ENCODE data around the gene PRPSAP1.
A peak's percentile ranks its signal among the peaks of the same experiment; 100 is the strongest.
"Not testable (repeated sequence)": the region's sequence is repeated elsewhere in the genome, so short reads cannot be mapped to it uniquely, and the experiment has no call there.

Gene PRPSAP1

DNA sequence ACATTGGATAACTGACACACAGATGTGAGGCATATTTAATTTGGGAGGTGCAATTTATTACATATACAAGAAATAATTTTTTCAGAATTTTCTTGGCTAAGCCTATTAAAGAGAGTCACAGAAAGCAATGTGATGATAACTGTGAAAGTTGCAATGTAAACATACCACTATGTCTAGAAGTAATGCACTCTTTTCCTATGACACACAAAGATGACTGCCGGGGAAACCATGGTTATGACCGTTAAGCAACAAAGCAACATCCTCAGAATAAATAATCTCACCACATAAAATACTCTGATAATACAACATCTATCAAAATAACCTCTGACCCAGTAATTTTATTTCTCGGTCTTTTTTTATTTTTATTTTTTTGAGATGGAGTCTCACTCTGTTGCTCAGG, 35.1 kb downstream of the PRPSAP1 start:
- no peak for DNase-seq (ENCODE audit: low spot score)

DNA sequence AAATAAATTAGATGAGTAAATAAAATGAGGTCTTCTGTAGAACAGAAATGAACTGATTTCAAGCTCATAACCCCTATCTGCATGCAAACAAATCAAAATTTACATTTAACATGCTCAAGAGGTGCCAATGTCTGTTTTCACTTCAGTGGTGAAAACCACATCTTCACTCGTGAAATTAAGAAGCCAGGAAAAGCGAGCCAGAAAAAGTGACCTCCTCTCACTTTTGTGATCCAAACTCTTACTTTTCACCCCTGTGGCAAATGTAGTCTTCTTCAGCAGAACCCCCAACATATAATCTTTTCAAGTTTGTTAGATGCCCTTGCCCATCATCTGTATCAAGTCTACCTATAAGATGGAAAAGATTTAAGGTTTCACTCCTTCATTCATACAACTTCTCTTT, 36.2 kb downstream of the PRPSAP1 start:
- no peak for DNase-seq (ENCODE audit: low spot score)

DNA sequence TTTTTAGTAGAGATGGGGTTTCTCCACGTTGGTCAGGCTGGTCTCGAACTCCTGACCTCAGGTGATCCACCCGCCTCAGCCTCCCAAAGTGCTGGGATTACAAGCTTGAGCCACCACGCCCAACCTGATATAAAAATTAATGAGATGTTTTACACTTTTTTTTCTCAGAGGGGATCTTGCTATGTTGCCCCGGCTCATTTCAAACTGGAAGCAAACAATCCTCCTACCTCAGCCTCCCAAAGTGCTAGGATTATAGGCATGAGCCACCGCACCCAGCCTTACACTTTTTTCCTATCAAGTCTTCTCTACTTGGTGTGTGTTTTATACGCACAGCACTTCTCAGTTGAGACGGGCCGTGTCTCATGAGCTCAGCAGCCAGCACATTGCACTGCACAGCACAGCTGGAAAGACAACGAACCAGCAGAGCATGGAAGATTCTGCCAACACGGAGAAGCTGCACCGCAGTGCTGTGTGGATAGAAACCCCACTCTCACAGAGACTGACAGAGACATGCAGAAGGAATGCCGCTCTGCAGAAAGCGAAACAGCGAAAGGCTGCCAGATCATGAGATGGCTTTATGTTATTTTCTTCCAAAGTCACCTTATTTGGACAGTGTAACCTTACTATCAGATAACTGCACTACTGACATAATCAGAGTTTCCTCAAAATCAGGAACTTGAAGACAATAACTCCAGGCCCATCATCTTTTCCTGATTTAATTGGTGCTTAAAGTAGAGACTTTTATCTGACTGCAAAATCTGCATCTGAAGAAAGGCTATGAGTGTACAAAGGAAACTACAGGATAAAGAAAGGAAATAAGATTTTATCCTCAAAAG, 39.1 kb downstream of the PRPSAP1 start:
- no peak for DNase-seq (ENCODE audit: low spot score)

DNA sequence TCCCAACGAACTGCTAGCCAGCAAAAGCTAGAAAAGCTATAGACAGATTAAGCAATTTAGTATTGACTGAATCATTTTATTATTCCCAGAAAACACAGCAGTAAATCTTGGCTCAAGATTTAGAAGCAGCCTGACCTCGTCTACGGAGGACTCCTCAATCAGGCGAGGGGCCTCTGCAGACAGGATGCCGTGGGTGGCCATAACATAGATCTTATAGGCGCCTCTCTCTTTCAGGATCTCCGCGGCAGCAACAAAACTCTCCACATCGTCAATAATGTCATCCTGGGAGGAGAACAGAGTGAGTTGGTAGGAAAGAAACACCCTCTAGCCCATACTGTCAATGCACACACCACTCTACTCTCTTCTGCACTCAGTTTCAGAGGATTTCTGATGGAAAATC, 41.0 kb downstream of the PRPSAP1 start:
- no peak for DNase-seq (ENCODE audit: low spot score)

DNA sequence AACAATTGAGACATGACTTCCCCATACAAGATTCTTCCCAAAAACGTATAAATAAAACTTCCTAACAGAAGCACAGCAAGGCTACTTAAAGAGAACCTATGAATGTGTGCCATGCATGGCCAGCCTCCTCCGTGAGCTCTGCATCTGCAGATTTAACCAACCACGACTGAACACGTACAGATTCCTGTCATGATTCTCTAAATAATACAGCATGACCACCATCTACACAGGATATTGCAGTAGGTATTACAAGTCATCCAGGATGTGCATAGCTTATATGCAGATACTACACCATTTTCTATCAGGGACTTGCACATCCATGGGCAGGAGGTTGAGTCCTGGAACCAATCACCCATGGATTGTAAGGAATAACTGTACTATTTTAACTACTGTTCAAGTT, 44.3 kb downstream of the PRPSAP1 start:
- no peak for DNase-seq (ENCODE audit: low spot score)

DNA sequence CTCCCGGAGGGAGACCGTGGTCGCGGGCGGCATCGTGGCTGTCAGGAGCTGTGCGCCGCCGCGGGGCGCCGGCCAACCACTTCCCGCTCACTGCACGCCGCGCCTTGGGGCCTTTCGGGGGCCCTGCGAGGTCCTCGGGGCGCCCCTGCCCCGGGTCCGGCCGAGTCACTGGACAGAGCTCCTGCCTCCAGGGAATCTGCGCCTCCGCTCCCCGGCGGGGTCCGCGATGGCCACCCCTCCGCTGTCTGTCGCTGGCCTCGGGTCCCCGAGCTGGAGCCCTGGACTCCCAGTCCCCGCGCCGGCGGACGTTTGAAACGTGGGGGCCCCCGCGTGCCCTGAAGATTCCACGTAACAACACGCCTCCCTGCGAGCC, 45.8 kb downstream of the PRPSAP1 start, which contains the start of gene QRICH2:
QRICH2 (minus strand) TSS at position 311 of the 373 bp plus-strand sequence; CDS start at position 33, 278 bp downstream.
- no peak for DNase-seq (ENCODE audit: low spot score)

DNA sequence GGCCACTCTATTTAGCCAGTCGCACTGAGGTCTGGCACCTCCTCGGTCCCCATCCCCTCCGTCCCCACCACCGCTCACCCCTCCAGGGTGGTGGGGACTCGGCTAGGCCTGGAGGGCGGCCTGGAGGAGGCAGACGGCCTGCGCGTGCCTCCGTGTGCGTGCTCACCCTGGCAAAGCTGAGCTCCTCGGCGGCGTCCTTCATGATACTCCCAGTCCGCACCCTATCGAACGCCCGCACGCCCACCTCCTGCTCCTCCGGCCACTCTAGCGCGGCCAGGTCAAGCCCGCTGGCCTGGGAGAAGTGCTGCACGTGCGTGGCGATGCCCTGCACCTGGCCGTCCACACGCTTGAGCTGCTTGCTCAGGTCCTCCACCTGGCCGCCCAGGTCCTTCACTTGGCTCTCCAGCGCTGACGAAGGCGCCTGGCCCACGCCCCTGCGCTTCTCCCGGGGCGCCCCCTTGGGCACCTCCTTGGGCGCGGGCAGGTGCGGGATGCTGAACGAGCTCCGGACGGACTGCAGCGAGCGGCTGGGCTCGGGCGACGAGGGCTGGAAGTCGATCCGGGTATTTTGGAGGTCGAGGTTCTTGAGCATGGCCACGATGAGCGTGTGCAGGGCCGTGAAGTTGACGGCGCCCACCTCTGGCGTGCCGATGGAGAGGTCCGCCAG, 46.3 kb downstream of the PRPSAP1 start:
- no peak for DNase-seq (ENCODE audit: low spot score)

DNA sequence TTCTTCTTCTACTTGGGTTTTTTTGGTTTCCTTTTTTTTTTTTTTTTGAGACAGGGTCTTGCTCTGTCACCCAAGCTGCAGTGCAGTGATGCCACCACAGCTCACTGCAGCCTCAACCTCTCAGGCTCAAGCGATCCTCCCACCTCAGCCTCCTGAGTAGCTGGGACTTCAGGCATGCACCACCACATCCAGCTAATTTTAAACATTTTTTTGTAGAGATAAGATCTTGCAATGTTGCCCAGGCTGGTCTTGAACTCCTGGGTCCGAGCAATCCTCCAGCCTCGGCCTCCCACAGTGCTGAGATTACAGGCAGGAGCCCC, 48.6 kb downstream of the PRPSAP1 start:
- DNase-seq (ENCODE audit: low spot score) = not testable (repeated sequence)

DNA sequence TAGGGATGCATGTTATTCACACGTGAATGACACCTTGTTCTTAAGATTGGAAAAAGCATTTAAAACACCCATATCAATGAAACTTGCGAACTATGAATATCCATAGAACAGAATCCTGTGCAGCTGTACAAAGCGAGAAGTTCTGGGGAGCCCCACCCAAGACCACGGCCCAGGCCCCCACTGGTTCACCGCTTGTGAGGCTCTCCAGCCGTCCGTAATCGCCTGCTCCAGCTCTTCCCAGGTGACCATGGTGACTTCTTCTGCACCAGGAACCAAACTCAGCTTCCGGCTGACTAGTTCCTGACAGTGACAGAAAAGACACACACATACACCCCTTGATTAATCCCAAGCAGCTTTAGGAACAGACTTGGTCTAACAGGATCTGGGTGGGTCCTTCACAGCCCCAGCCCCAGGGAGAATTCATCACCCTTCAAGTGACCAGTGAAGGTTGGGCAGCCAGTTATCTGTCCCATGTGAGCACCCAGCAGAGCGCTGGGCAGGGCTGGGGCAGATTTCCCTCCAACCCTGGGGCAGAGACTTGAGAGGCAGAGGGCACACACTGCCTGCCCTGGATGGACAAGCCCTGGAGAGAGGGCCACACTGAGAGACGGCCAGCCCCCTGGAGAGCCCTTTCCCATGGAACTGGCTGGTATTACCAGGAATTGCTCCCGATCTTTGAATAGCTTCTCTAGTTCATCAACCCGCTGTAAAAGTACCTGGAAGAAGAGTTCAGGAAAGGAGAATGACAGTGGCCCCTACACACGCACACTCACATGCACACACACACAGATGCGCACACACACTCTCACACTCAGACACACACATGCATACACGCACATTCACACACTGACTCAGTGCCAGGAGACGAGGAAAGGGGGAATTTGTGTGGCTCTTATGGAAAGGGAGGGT, 49.2 kb downstream of the PRPSAP1 start:
- DNase-seq (ENCODE audit: low spot score) = no peak

DNA sequence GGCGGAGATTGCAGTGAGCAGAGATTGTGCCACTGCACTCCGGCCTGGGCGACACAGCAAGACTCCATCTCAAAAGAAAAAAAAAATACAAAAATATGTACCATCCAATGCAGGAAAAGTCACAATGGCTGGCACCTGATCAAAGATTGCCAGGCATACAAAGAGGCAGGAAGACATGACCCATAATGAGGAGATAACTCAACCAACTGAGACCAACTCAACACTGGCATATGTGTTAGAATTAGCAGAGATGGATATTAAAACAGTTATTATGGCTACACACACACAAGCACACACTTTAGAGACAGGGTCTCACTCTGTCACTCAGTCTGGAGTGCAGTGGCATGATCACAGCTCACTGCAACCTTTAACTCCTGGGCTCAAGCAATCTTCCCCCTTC, 56.3 kb downstream of the PRPSAP1 start:
- no peak for DNase-seq (ENCODE audit: low spot score)

DNA sequence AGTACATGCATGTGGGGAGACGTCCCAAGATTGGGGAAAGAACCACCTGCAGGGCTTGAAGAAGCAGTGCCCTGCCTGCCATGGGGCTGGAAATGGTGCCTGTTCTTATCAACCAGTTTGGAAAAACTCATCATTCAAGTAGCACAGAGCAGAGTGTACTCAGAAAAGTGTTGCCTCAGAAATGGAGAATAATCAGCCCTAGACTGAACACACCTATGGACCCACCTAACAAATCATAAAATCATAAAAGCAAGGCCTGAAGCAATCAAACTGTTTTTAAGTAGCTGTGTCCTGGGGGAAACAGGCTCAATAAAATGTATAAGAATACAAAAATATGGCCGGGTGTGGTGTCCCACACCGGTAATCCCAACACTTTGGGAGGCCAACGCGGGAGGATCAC, 56.8 kb downstream of the PRPSAP1 start:
- no peak for DNase-seq (ENCODE audit: low spot score)

DNA sequence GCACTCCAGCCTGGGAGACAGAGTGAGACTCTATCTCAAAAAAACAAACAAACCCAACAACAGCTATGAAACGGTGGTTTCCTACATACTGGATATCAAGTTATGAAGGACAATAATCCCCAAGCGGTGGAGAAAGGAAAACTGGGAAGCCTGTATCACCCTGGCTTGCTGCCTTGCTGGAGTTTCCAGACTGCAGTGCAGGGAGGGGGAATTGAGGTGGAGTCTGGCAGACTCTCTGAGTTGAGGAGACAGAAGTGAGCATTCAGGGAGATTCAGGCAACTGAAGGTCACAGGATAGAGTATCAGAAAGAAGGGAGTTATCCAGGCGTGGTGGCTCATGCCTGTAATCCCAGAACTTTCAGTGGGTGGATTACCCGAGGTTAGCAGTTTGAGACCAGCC, 57.5 kb downstream of the PRPSAP1 start:
- no peak for DNase-seq (ENCODE audit: low spot score)

DNA sequence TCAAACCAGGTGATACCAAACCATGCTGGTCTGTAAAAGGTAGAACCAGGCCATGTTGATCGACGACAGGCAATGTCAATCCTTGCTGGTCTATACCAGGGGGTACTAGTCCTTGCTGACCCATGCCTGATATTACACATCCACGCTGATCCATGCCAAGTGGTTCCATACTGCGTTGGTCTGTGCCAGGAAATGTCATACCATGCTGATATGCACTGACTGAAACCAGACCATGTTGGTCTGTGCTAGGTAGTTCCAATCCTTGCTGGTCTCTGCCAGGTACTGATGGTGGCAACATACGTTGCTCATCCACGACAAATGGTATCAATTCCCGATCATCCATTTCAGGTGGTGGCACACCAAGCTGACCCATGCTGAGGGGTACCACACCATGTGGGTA, 60.6 kb downstream of the PRPSAP1 start:
- no peak for DNase-seq (ENCODE audit: low spot score)

DNA sequence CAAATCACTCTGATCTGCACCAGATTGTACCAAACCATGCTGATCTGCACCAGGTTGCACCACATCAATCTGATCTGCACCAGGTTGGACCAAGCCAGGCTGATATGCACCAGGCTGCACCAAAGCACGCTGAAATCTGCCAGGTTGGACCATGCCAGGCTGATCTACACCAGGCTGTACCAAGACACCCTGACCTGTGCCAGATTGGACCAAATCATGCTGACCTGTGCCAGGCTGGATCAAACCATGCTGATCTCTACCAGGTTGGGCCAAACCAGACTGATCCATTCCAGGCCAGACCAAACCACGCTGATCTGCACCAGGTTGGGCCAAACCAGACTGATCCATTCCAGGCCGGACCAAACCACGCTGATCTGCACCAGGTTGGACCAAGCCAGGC, 61.1 kb downstream of the PRPSAP1 start:
- DNase-seq (ENCODE audit: low spot score) = no peak

DNA sequence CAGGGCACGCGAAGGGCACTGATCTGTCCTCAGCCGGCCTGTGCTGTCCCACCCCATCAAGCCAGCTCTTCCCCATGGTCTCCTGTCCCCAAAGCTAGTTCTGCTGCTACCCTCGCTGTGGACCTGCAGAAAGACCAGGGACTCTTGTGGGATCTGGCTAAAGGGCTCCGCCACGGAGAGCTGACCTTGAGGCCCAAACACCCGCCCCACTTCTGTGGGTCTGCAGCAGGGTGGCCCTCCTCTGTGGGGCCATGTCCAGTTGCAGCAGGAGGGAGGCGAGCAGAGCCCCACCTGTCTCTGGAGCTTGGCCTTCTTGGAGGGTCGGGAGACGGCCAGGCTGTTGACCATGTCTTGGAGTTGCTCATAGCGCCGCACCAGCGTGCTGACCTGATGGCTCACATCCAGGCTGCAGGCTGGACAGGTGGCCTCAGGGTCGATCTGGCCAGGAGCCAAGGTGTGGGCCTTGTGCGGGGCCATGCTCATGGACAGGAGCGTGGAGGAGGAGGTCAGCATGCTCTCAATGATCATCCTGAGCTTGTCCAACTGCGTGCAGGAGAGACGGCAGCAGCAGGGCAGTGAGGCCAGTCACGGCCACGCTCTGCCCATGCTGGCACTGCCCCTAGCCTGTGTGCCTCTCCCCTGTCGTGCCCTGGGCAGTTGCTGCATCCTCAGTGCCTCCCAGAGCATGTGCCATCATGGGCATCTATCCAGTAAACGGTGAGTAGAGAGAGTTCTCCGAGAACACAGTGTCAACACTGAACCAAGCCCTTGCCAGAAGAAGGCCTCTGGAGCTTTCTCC, 71.9 kb downstream of the PRPSAP1 start:
- DNase-seq (ENCODE audit: low spot score) = no peak

DNA sequence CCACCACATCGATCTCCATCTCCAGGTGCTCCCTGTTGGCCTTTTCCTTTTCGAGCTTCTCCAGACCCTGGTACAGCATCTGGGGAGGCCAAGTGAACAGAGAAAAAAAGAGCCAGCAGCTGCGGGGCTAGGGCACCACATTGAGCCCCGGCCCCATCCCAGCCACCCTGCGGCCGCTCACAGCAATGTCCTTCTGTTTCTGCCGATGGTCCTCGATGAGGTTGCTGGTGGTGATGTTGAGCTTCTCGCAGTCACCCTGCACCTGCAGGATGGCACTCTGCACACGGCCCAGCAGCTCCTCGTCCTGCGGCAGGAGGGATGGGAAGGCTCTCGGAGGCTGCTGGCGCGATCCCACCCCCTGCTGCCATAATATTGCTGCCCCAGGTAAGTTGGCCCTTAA, 73.1 kb downstream of the PRPSAP1 start:
- DNase-seq (ENCODE audit: low spot score) = no peak

DNA sequence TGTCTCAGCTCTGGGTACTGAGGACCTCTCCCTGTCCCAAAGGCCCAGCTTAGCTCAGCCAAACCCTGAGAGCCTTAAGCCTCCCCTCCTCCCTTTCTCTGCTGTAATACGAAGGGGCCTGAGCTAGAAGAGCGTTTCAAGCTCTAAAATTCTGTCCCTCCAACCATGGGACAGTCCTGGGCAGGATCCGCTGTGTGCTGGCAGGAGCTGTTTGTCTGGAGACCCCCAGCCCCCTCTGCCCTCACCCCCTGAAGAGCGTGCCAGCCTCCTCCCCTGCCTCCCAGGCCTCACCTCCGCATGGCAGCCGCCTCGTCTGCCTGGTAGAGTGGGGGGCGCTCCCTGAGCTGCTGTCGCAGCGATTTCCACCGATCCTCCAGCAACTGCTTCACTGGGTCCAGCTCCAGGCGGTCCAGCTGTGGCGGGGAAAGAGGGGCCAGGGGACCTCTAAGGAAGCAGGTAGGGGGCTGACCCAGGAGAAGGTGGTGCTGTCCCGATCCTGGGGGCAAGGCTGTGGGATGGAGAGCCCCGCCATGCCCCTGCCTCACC, 73.9 kb downstream of the PRPSAP1 start:
- DNase-seq (ENCODE audit: low spot score) = no peak

DNA sequence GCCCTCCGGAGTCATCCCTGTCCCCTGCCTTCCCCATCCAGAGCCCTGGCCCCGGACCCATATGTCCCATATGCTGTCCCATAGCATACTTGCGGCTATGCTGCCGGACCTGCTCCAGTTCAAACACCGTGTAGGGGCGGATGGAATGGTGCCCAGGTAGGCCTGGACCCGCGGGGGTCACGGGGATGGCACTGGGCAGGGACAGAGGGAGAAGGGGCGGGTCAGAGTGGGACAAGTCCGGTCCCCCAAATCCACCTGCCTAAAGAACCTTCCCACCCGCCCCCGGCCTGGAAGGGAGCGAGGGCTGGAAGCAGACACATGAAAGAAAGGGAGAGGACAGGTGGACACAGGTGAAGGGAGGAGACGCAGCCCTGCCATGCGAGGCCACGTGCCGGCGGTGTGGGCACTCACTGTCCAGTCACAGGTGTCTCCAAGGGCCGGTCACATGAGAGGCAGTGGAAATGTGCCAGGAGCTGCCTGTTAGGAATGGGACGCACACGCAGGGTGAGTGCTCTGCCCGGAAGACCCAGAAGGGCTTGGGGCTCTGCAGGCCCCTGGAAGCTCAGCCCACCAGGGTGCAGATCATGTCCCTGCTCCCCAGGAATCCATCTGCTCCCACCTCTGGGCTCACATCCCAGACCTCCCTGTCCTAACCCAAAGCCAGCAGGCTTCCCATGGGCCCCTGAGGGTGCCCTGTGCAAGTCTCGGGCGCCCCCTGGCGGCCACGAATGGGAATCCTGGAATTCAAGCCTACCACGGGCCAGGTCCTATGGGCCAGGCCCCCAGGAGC, 74.6 kb downstream of the PRPSAP1 start:
- peak; percentile 77 for DNase-seq (ENCODE audit: low spot score)

DNA sequence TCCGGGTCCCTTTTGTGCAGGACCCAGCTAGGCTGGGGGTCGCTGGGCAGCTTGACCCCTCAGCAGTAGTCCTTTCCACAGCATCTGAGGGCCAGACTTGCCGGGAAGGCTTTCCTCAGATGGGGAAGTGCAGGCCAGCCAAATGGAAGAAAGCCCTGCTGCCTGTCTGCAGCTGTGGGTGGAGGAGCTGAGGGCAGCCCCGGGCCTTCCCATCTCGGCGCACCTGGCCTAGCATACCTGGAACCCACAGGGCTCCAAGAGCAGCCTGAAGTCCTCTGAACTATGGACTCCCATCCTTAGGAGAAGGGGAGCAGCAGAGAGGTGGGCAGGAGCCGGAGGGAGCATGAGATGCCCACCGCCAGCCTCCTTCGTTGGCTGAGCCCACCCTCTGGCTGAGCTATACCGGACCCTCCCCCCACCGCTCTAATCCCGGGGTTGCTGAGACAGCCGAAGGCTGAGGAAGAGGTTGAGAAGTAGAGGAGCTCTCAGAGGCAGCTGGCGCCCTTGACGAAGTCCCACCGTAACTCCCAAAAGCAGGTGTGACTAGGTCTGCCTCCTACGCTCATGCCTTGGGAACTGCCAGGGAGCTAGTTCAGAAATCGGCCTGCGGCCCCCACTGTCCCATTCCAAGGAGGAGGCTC, 75.3 kb downstream of the PRPSAP1 start:
- DNase-seq (ENCODE audit: low spot score) = no peak

All from LoVo (cell line).